Suprapubic skin (tissue), 3 donors: Measurements from ENCODE around the gene CNMD.

Experiments used
- CTCF ChIP-seq, 2 donors: fragments of 200-600 bp in 1 of 2; fragments of 450-650 bp in 1 of 2; sonication (generic) in 1 of 2; IDR thresholded peaks; one replicate each; pipeline ENCODE4 v1.5.1; 2016 to 2019; ENCODE audit warnings: antibody characterized with exemption in 2 of 2, mild to moderate bottlenecking in 1 of 2, moderate library complexity in 1 of 2
- EP300 ChIP-seq: sonication (generic); formaldehyde crosslinking; IDR thresholded peaks from one replicate; pipeline ENCODE4 v1.6.1; 2017; ENCODE audit warnings: antibody characterized with exemption
- POLR2A ChIP-seq, 2 donors: fragments of 450-650 bp; IDR thresholded peaks; one replicate each; pipeline ENCODE4 v1.6.1; 2017; ENCODE audit warnings: antibody characterized with exemption in 2 of 2, mild to moderate bottlenecking in 2 of 2, moderate library complexity in 2 of 2

- TF ChIP-seq CTCF (IDR thresholded peaks at IDR 0.05) (no peak), EP300 (no peak), POLR2A (IDR thresholded peaks at IDR 0.05) (no peak)
Observed at GRCh38 chr13:52765611-52766390, 26.2 kb upstream of the CNMD start.
